Neutrophil (primary cell): ENCODE data around the gene LAMA4.

ENCODE experiments used
- H3K27ac ChIP-seq: fragments of 200-600 bp; sonication (generic); 2 replicates; pipeline ENCODE4 v1.5.1; 2016; ENCODE audit warnings: mild to moderate bottlenecking, moderate library complexity
- H3K27me3 ChIP-seq: fragments of 200-600 bp; sonication (generic); 2 replicates; pipeline ENCODE4 v1.6.0; 2016; ENCODE audit warnings: mild to moderate bottlenecking
- H3K36me3 ChIP-seq: fragments of 200-600 bp; sonication (generic); 2 replicates; pipeline ENCODE4 v1.5.1; 2017
- H3K4me1 ChIP-seq, 2 experiments: fragments of 200-600 bp in 1 of 2; sonication (generic) in 1 of 2; 1 replicate in 1 of 2; 2 replicates in 1 of 2; pipeline versions ENCODE4 v1.5.1 to v1.6.1; 2013 to 2016; ENCODE audit warnings: low read depth in 1 of 2, low read length in 1 of 2, mild to moderate bottlenecking in 1 of 2, moderate library complexity in 1 of 2; ENCODE audit not compliant: control insufficient read depth in 1 of 2, insufficient read depth in 1 of 2
- H3K4me3 ChIP-seq, 2 experiments: fragments of 200-600 bp in 1 of 2; sonication (generic) in 1 of 2; 1 replicate in 1 of 2; 2 replicates in 1 of 2; pipeline ENCODE4 v1.5.1; 2013 to 2016; ENCODE audit warnings: low read depth in 1 of 2, low read length in 1 of 2, mild to moderate bottlenecking in 1 of 2, moderate library complexity in 1 of 2
- H3K9me3 ChIP-seq: fragments of 200-600 bp; sonication (generic); 2 replicates; pipeline ENCODE4 v1.5.1; 2016
- CTCF ChIP-seq: fragments of 200-600 bp; sonication (generic); IDR thresholded peaks from 2 replicates; pipeline ENCODE4 v1.5.1; 2016; ENCODE audit warnings: antibody characterized with exemption

Gene LAMA4

GRCh38 chr6:112207131-112207530 lies 47.2 kb downstream of the LAMA4 start:
- Histone ChIP-seq H3K4me3 (no peak overlapping the region), H3K36me3 (no peaks in the 10 kb centered on the region), H3K4me1 (no peaks in the 10 kb centered on the region), H3K27me3 (no peaks in the 10 kb centered on the region), H3K27ac (no peak overlapping the region), H3K9me3 (no peaks in the 10 kb centered on the region)
- TF ChIP-seq CTCF, result no peak

- H3K27ac ChIP-seq, result no peak overlapping the region
- TF ChIP-seq CTCF, result no peak
- H3K27me3 ChIP-seq, result no peaks in the 10 kb centered on the region
- H3K4me3 ChIP-seq, result no peak overlapping the region
- H3K9me3 ChIP-seq, result no peaks in the 10 kb centered on the region
- H3K36me3 ChIP-seq, result no peaks in the 10 kb centered on the region
- H3K4me1 ChIP-seq, result no peaks in the 10 kb centered on the region
Observed at GRCh38 chr6:112206110-112206458, 48.3 kb downstream of the LAMA4 start.

- Histone ChIP-seq H3K4me3 (no peak overlapping the region), H3K36me3 (no peaks in the 10 kb centered on the region), H3K4me1 (no peaks in the 10 kb centered on the region), H3K27me3 (no peaks in the 10 kb centered on the region), H3K27ac (no peak overlapping the region), H3K9me3 (no peaks in the 10 kb centered on the region)
- TF ChIP-seq CTCF, result no peak
Observed at GRCh38 chr6:112205427-112206109, 48.8 kb downstream of the LAMA4 start.

- Histone ChIP-seq H3K4me1 (no peaks in the 10 kb centered on the region), H3K9me3 (no peaks in the 10 kb centered on the region), H3K27ac (no peak overlapping the region), H3K27me3 (no peaks in the 10 kb centered on the region), H3K4me3 (no peak overlapping the region), H3K36me3 (no peaks in the 10 kb centered on the region)
- no peak for TF ChIP-seq CTCF
Observed at GRCh38 chr6:112204350-112204706, 50.0 kb downstream of the LAMA4 start.

- no peaks in the 10 kb centered on the region for H3K36me3 ChIP-seq
- H3K27ac ChIP-seq, result no peak overlapping the region
- H3K27me3 ChIP-seq, result no peaks in the 10 kb centered on the region
- no peaks in the 10 kb centered on the region for H3K9me3 ChIP-seq
- H3K4me1 ChIP-seq, result no peaks in the 10 kb centered on the region
- TF ChIP-seq CTCF, result no peak
- no peak overlapping the region for H3K4me3 ChIP-seq
Observed at GRCh38 chr6:112203577-112204349, 50.6 kb downstream of the LAMA4 start.
